Measurements from ENCODE around the gene IFNK.

Gene IFNK

GRCh38 chr9:27518006-27518405 is 6.1 kb upstream of the IFNK start:
- no peak for TF ChIP-seq CTCF (IDR thresholded peaks at IDR 0.05)

GRCh38 chr9:27518809-27519208 is 5.3 kb upstream of the IFNK start:
- TF ChIP-seq CTCF (IDR thresholded peaks at IDR 0.05) = no peak

- TF ChIP-seq CTCF (IDR thresholded peaks at IDR 0.05) = no peak
Measured at GRCh38 chr9:27519466-27520465, 4.3 kb upstream of the IFNK start.

- no peak for TF ChIP-seq CTCF (IDR thresholded peaks at IDR 0.05)
Measured at GRCh38 chr9:27520986-27521385, 3.1 kb upstream of the IFNK start.

GRCh38 chr9:27523141-27523540 is 949 bp upstream of the IFNK start:
- no peak for TF ChIP-seq CTCF (IDR thresholded peaks at IDR 0.05)

GRCh38 chr9:27527702-27528075 is 3.6 kb downstream of the IFNK start:
- TF ChIP-seq CTCF (IDR thresholded peaks at IDR 0.05) = no peak

- no peak for TF ChIP-seq CTCF (IDR thresholded peaks at IDR 0.05)
Measured at GRCh38 chr9:27528076-27528885, 4.2 kb downstream of the IFNK start.
